Neural cell (in vitro differentiated cells): Measurements from ENCODE around the gene FOXD4L1. TPM values are rescaled to one million over a fixed set of nuclear protein-coding genes. Genes with fewer than 3 reads are reported as not detected.
"Not testable (repeated sequence)": the region's sequence is repeated elsewhere in the genome, so short reads cannot be mapped to it uniquely, and the experiment has no call there.

Experiments used
- H2AFZ ChIP-seq: fragments of 200-600, 300-800 bp; sonication (generic), shearing (Covaris generic); 2 replicates; pipeline ENCODE4 v1.6.0; 2014; ENCODE audit warnings: low read depth, mild to moderate bottlenecking, antibody characterized with exemption, low read length, moderate library complexity
- H3F3A ChIP-seq: fragments of 200-600 bp; shearing (Covaris generic); 2 replicates; pipeline ENCODE4 v1.6.1; 2016; ENCODE audit warnings: mild to moderate bottlenecking, moderate library complexity, mixed read lengths, antibody characterized with exemption, low read length; ENCODE audit not compliant: insufficient read depth, poor library complexity, severe bottlenecking
- H3K27ac ChIP-seq: fragments of 200-600, 300-800 bp; sonication (generic), shearing (Covaris generic); 2 replicates; pipeline ENCODE4 v1.5.1; 2014; ENCODE audit warnings: mild to moderate bottlenecking, low read length, moderate library complexity
- H3K27me3 ChIP-seq: fragments of 300-800, 200-600 bp; sonication (generic), shearing (Covaris generic); 2 replicates; pipeline ENCODE4 v1.6.0; 2014; ENCODE audit warnings: mild to moderate bottlenecking, low read depth, low read length, moderate library complexity; ENCODE audit not compliant: insufficient read depth
- H3K36me3 ChIP-seq: fragments of 300-800, 200-600 bp; sonication (generic), shearing (Covaris generic); 2 replicates; pipeline ENCODE4 v1.5.1; 2014; ENCODE audit warnings: mild to moderate bottlenecking, antibody characterized with exemption, low read length, moderate library complexity; ENCODE audit not compliant: insufficient read depth
- H3K4me2 ChIP-seq: fragments of 300-800, 200-600 bp; sonication (generic), shearing (Covaris generic); 2 replicates; pipeline ENCODE4 v1.6.0; 2014; ENCODE audit warnings: mild to moderate bottlenecking, low read length
- H3K4me3 ChIP-seq: fragments of 300-800, 200-600 bp; sonication (generic), shearing (Covaris generic); 2 replicates; pipeline ENCODE4 v1.5.1; 2014; ENCODE audit warnings: mild to moderate bottlenecking, low read length, moderate library complexity
- H3K79me2 ChIP-seq: fragments of 200-600 bp; shearing (Covaris generic); replicated peaks from 2 replicates; pipeline ENCODE4 v1.6.0; 2014; ENCODE audit warnings: mild to moderate bottlenecking, low read length, moderate library complexity; ENCODE audit not compliant: insufficient read depth
- H3K9ac ChIP-seq: fragments of 300-800, 200-600 bp; sonication (generic), shearing (Covaris generic); 2 replicates; pipeline ENCODE4 v1.6.1; 2016; ENCODE audit warnings: mild to moderate bottlenecking, low read length, mixed read lengths
- H3K9me2 ChIP-seq: fragments of 200-600 bp; shearing (Covaris generic); 2 replicates; pipeline ENCODE4 v1.6.1; 2016; ENCODE audit warnings: mild to moderate bottlenecking, low read length, mixed read lengths; ENCODE audit not compliant: insufficient read depth
- H3K9me3 ChIP-seq: fragments of 200-600, 300-800 bp; sonication (generic), shearing (Covaris generic); 2 replicates; pipeline ENCODE4 v1.6.1; 2016; ENCODE audit warnings: mild to moderate bottlenecking, mixed run types, low read length, moderate library complexity, mixed read lengths
- H4K20me1 ChIP-seq: fragments of 200-600 bp; shearing (Covaris generic); 2 replicates; pipeline ENCODE4 v1.6.1; 2016; ENCODE audit warnings: mild to moderate bottlenecking, mixed run types; ENCODE audit not compliant: insufficient read depth
- polyA minus RNA-seq: library from RNA; depleted of rRNA, polyadenylated mRNA; stranded (reverse); fragments of >200 nt; gene quantifications from 2 replicates; pipeline ENCODE4 v1.2.3, GENCODE V29; 2014
- polyA plus RNA-seq: library from polyadenylated mRNA; depleted of rRNA; stranded (reverse); fragments of >200 nt; gene quantifications from 2 replicates; pipeline ENCODE4 v1.2.3, GENCODE V29; 2014

Gene FOXD4L1
- 0.82 and 1.6 TPM in 2 replicates for polyA plus RNA-seq
- 0.97 and 1.4 TPM in 2 replicates for polyA minus RNA-seq

- H3K4me2 ChIP-seq, result not testable (repeated sequence)
- H3K27me3 ChIP-seq, result peaks cover 18% of the 10 kb centered on the region
Observed at GRCh38 chr2:113498365-113498764, at the start of gene FOXD4L1. FOXD4L1 (plus strand) TSS chr2:113498665; CDS start chr2:113499257, 592 bp downstream.

GRCh38 chr2:113465770-113466169 lies 32.7 kb upstream of the FOXD4L1 start:
- H2AFZ ChIP-seq, H3K4me3 ChIP-seq, H3K27me3 ChIP-seq, H3K36me3 ChIP-seq, H3K9ac ChIP-seq, H3F3A ChIP-seq, H3K4me2 ChIP-seq, H3K9me2 ChIP-seq, H3K79me2 ChIP-seq, H4K20me1 ChIP-seq, H3K27ac ChIP-seq, H3K9me3 ChIP-seq: not testable (repeated sequence)

More at GRCh38 chr2:113498365-113498764, at the start of gene FOXD4L1:
- not testable (repeated sequence) for H4K20me1 ChIP-seq, H3K36me3 ChIP-seq, H3F3A ChIP-seq, H3K9ac ChIP-seq, H3K4me3 ChIP-seq, H2AFZ ChIP-seq, H3K79me2 ChIP-seq, H3K27ac ChIP-seq, H3K9me3 ChIP-seq, H3K9me2 ChIP-seq

DNA sequence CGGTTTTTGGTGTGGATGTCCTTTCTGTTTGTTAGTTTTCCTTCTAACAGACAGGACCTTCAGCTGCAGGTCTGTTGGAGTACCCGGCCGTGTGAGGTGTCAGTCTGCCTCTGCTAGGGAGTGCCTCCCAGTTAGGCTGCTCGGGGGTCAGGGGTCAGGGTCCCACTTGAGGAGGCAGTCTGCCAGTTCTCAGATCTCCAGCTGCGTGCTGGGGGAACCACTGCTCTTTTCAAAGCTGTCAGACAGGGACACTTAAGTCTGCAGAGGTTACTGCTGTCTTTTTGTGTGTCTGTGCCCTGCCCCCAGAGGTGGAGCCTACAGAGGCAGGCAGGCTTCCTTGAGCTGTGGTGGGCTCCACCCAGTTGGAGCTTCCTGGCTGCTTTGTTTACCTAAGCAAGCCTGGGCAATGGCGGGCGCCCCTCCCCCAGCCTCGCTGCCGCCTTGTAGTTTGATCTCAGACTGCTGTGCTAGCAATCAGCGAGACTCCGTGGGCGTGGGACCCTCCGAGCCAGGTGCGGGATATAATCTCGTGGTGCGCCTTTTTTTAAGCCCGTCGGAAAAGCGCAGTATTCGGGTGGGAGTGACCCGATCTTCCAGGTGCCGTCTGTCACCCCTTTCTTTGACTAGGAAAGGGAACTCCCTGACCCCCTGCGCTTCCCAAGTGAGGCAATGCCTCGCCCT lies 21.6 kb upstream of the FOXD4L1 start:
- not testable (repeated sequence) for H3K9ac ChIP-seq, H4K20me1 ChIP-seq, H3K9me2 ChIP-seq, H3K4me2 ChIP-seq, H3F3A ChIP-seq, H3K79me2 ChIP-seq, H3K27me3 ChIP-seq, H3K9me3 ChIP-seq, H3K4me3 ChIP-seq, H2AFZ ChIP-seq, H3K36me3 ChIP-seq, H3K27ac ChIP-seq

GRCh38 chr2:113496527-113496926 lies 1.9 kb upstream of the FOXD4L1 start:
- H3K9ac ChIP-seq, H3K9me3 ChIP-seq, H3K36me3 ChIP-seq, H4K20me1 ChIP-seq, H3K79me2 ChIP-seq, H3K27ac ChIP-seq, H3K4me2 ChIP-seq, H3K4me3 ChIP-seq, H3K27me3 ChIP-seq, H2AFZ ChIP-seq, H3F3A ChIP-seq, H3K9me2 ChIP-seq: not testable (repeated sequence)

GRCh38 chr2:113499019-113499885 lies 787 bp downstream of the FOXD4L1 start:
- H3K9me3 ChIP-seq, H3K9me2 ChIP-seq, H3K9ac ChIP-seq, H3K4me3 ChIP-seq, H4K20me1 ChIP-seq, H2AFZ ChIP-seq, H3F3A ChIP-seq, H3K79me2 ChIP-seq, H3K36me3 ChIP-seq, H3K4me2 ChIP-seq, H3K27ac ChIP-seq: not testable (repeated sequence)
- H3K27me3 ChIP-seq, result peaks cover 23% of the 10 kb centered on the region

GRCh38 chr2:113499886-113500722 lies 1.6 kb downstream of the FOXD4L1 start:
- peaks cover 26% of the 10 kb centered on the region for H3K27me3 ChIP-seq

DNA sequence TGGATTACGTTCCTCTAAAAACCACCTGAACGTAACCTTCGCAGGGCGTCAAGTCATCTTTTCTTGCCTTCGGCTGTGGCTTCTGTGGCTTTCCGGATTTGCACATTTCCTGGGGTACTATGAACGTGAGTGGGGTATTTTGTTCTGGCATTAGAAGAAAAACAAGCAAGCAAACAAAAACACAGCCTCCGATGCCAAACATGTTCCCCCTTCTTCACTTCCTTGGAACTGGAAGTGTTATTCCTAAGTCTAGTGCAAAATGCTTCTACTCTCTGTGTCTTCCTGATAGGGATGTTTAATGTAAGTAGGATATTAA lies 2.2 kb downstream of the FOXD4L1 start:
- H3K4me2 ChIP-seq, H3K9me2 ChIP-seq, H4K20me1 ChIP-seq, H3K79me2 ChIP-seq, H3K27ac ChIP-seq, H3K36me3 ChIP-seq, H3K9me3 ChIP-seq, H3K9ac ChIP-seq, H3K4me3 ChIP-seq, H2AFZ ChIP-seq, H3F3A ChIP-seq: not testable (repeated sequence)
- H3K27me3 ChIP-seq, result peaks cover 28% of the 10 kb centered on the region

More at GRCh38 chr2:113499886-113500722, 1.6 kb downstream of the FOXD4L1 start:
- not testable (repeated sequence) for H3K4me2 ChIP-seq, H3K9me2 ChIP-seq, H4K20me1 ChIP-seq, H3K36me3 ChIP-seq, H3K27ac ChIP-seq, H2AFZ ChIP-seq, H3K79me2 ChIP-seq, H3K9me3 ChIP-seq, H3F3A ChIP-seq, H3K4me3 ChIP-seq, H3K9ac ChIP-seq
